ENCODE measurements around the gene BST1. TPM values are rescaled to one million over a fixed set of nuclear protein-coding genes. Genes with fewer than 3 reads are reported as not detected.

BST1 gene
- total and polyA plus RNA-seq, 2 of the 8 experiments (the other 6 are each of a cell fraction or from before 2014, with no cell fraction given): 0.52 to 0.54 TPM

- no peak overlapping the region for H3K27ac ChIP-seq (ENCODE audit: low read depth, low read length)
- H4K8ac ChIP-seq (ENCODE audit: extremely low read depth, insufficient read depth, low read length): no peak overlapping the region
- H3K9ac ChIP-seq (replicated peaks in 1 of 4; ENCODE audit: extremely low read depth in 1 of 4, low read depth in 3 of 4, low read length in 3 of 4): no peak overlapping the region
- no peak overlapping the region for H2BK20ac ChIP-seq (ENCODE audit: low read length)
- H4K20me1 ChIP-seq (replicated peaks in 1 of 2; ENCODE audit: control insufficient read depth in 1 of 2, insufficient read depth in 2 of 2, low read length in 2 of 2): no peaks in the 10 kb centered on the region
- no peaks in the 10 kb centered on the region for H3K9me3 ChIP-seq (ENCODE audit: insufficient read depth in 2 of 2, low read depth in 1 of 2, low read length in 1 of 2)
- H3K4me2 ChIP-seq (ENCODE audit: insufficient read depth in 1 of 2, low read depth in 2 of 2, low read length in 2 of 2): no peak overlapping the region
- H2AFZ ChIP-seq (ENCODE audit: low read length): no peak overlapping the region
- no peaks in the 10 kb centered on the region for H3K23me2 ChIP-seq (ENCODE audit: low read depth, low read length)
- H4K91ac ChIP-seq (replicated peaks; ENCODE audit: insufficient read length, low read length): no peak overlapping the region
- no peaks in the 10 kb centered on the region for H3K79me2 ChIP-seq (ENCODE audit: control insufficient read depth in 1 of 2, insufficient read depth in 2 of 2, low read length in 2 of 2)
- H3K36me3 ChIP-seq (ENCODE audit: control insufficient read depth in 2 of 4, insufficient read depth in 4 of 4, low read length in 3 of 4): no peaks in the 10 kb centered on the region
- no peak overlapping the region for H4K5ac ChIP-seq (ENCODE audit: insufficient read length, low read depth, low read length)
- DNase-seq (ENCODE audit: low read depth in 1 of 2, low spot score in 2 of 2): no peak
- H3K4ac ChIP-seq (replicated peaks; ENCODE audit: insufficient read length, low read depth, low read length): no peak overlapping the region
- H3K27me3 ChIP-seq (replicated peaks in 1 of 4; ENCODE audit: control insufficient read depth in 3 of 4, extremely low read depth in 1 of 4, insufficient read depth in 3 of 4, low read length in 3 of 4): peaks cover 0 to 1% (median 0%) of the 10 kb centered on the region in 4 experiments; a peak in 1 of 7 replicates
- no peaks in the 10 kb centered on the region for H3K4me1 ChIP-seq (replicated peaks in 1 of 4; ENCODE audit: control insufficient read depth in 3 of 4, insufficient read depth in 4 of 4, low read length in 3 of 4)
- no peak overlapping the region for H2BK15ac ChIP-seq (ENCODE audit: low read length)
- no peak overlapping the region for H2BK120ac ChIP-seq (replicated peaks; ENCODE audit: low read depth, low read length)
- CTCF ChIA-PET (ENCODE audit: partially characterized antibody): interaction anchor here (1.0 kb wide), 1 partner anchor 12 kb away, joined by 3 read pairs; no protein-coding TSS in a partner anchor
- H3K23ac ChIP-seq (ENCODE audit: insufficient read length): no peak overlapping the region
- no peak overlapping the region for H2BK5ac ChIP-seq (ENCODE audit: low read depth, low read length)
- H3K14ac ChIP-seq (ENCODE audit: insufficient read length): no peak overlapping the region
- no peak overlapping the region for H3K56ac ChIP-seq (replicated peaks; ENCODE audit: insufficient read length, low read depth, low read length)
- FAIRE-seq: no peak
- no peaks in the 10 kb centered on the region for H3K79me1 ChIP-seq (ENCODE audit: low read depth, low read length)
- no peak overlapping the region for H3K18ac ChIP-seq (ENCODE audit: extremely low read depth, low read length)
- whole genome bisulfite sequencing, 2 experiments (ENCODE audit: extremely low coverage in 1 of 2, insufficient coverage in 1 of 2, insufficient read length in 1 of 2, insufficient replicate concordance in 2 of 2, low coverage in 1 of 2, low lambda C conversion rate in 2 of 2, missing lambda C conversion rate in 1 of 2): 89% methylated on average over 2 of the region's 2 CpGs; no CpG with 5 or more reads in 1 of the 2 experiments
- no peak overlapping the region for H3K4me3 ChIP-seq (ENCODE audit: extremely low read depth in 1 of 4, insufficient read depth in 2 of 4, low read depth in 3 of 4, low read length in 4 of 4)
- POLR2A ChIA-PET (ENCODE audit: partially characterized antibody): no interaction called here
- H2BK12ac ChIP-seq (ENCODE audit: low read depth, low read length): no peak overlapping the region
- no peak overlapping the region for H2AK5ac ChIP-seq (ENCODE audit: low read depth, low read length)
- no peak for TF ChIP-seq CTCF (IDR thresholded peaks at IDR 0.05; ENCODE audit: control extremely low read depth in 1 of 3, insufficient read depth in 1 of 3, low read depth in 1 of 3, low read length in 3 of 3)
- TF ChIP-seq ASH2L (IDR thresholded peaks at IDR 0.05; ENCODE audit: low read length): no peak
- TF ChIP-seq MAX (IDR thresholded peaks at IDR 0.05): no peak
Observed at GRCh38 chr4:15751153-15751552, 48.3 kb downstream of the BST1 start.
